Measurements from ENCODE around the gene ARSB.

The ARSB gene

DNA sequence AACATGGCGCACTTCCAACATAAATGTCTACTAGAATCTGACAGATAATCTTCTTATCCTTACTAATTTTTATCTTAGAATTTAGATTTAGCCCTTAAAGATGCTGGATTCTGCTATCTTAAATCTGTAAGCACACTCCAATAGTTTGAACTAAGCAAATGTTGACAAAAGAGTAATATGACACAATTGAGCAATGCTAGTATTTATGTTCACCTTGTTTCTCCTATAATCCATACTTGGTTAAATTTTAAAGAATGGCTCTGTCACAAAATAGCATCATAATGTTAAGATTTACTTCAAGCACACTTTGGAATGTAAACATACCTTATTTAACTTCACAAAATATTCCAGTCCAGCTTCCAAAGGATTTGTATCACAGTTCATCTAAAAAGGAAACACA, 38.8 kb upstream of the ARSB start:
- Histone ChIP-seq H4K20me1 (ENCODE audit: insufficient read depth, low read length, poor library complexity, severe bottlenecking) (no peaks in the 10 kb centered on the region), H3K4me2 (ENCODE audit: low read depth, low read length, poor library complexity, severe bottlenecking) (no peak overlapping the region), H3K9ac (ENCODE audit: low read depth, low read length, poor library complexity, severe bottlenecking) (no peak overlapping the region)

DNA sequence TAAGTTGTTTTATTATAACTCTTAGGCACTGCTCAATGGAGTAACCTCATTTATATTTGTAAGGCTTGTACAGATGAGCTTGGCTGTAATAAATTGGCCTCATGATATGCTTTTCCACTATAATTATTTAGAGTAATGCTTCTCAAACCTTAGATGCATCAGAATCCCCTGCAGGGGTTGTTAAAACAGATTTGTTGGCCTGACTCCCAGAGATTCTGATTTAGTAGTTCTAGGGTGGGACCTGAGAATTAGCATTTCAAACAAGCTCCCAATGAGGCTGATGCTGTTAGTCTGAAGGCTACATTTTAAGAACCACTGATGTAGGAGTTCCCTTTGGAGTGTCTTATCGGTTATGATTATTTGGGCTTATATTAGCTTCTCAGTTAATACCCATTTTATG, 38.2 kb upstream of the ARSB start:
- Histone ChIP-seq H3K4me2 (ENCODE audit: low read depth, low read length, poor library complexity, severe bottlenecking) (no peak overlapping the region), H3K9me2 (replicated peaks; ENCODE audit: low read depth, low read length) (no peaks in the 10 kb centered on the region), H2AFZ (ENCODE audit: low read length) (no peak overlapping the region), H3K79me2 (ENCODE audit: insufficient read depth, low read length) (no peaks in the 10 kb centered on the region), H3K27me3 (ENCODE audit: insufficient read depth, low read length, poor library complexity, severe bottlenecking) (no peaks in the 10 kb centered on the region), H3K36me3 (ENCODE audit: insufficient read depth, low read length) (no peaks in the 10 kb centered on the region), H3K9me3 (ENCODE audit: insufficient read depth, low read depth, low read length) (no peaks in the 10 kb centered on the region), H3K4me1 (ENCODE audit: insufficient read depth, low read length, poor library complexity, severe bottlenecking) (peaks cover 13% of the 10 kb centered on the region), H4K20me1 (ENCODE audit: insufficient read depth, low read length, poor library complexity, severe bottlenecking) (no peaks in the 10 kb centered on the region), H3K9ac (ENCODE audit: low read depth, low read length, poor library complexity, severe bottlenecking) (no peak overlapping the region), H3F3A (ENCODE audit: low read depth) (no peaks in the 10 kb centered on the region), H3K4me3 (ENCODE audit: low read length, poor library complexity, severe bottlenecking) (no peak overlapping the region)
- no peak for TF ChIP-seq EZH2phosphoT487 (IDR thresholded peaks at IDR 0.05; ENCODE audit: borderline replicate concordance)
- TF ChIP-seq, protein P1, sequence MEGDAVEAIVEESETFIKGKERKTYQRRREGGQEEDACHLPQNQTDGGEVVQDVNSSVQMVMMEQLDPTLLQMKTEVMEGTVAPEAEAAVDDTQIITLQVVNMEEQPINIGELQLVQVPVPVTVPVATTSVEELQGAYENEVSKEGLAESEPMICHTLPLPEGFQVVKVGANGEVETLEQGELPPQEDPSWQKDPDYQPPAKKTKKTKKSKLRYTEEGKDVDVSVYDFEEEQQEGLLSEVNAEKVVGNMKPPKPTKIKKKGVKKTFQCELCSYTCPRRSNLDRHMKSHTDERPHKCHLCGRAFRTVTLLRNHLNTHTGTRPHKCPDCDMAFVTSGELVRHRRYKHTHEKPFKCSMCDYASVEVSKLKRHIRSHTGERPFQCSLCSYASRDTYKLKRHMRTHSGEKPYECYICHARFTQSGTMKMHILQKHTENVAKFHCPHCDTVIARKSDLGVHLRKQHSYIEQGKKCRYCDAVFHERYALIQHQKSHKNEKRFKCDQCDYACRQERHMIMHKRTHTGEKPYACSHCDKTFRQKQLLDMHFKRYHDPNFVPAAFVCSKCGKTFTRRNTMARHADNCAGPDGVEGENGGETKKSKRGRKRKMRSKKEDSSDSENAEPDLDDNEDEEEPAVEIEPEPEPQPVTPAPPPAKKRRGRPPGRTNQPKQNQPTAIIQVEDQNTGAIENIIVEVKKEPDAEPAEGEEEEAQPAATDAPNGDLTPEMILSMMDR (conservative IDR thresholded peaks at IDR 0.05; ENCODE audit: low read length) = no peak

More for the DNA sequence above, 38.8 kb upstream of the ARSB start:
- no peaks in the 10 kb centered on the region for H3K79me2 ChIP-seq (ENCODE audit: insufficient read depth, low read length)
- H3K4me1 ChIP-seq (ENCODE audit: insufficient read depth, low read length, poor library complexity, severe bottlenecking) = peaks cover 13% of the 10 kb centered on the region
- H3K4me3 ChIP-seq (ENCODE audit: low read length, poor library complexity, severe bottlenecking) = no peak overlapping the region
- no peaks in the 10 kb centered on the region for H3K9me2 ChIP-seq (replicated peaks; ENCODE audit: low read depth, low read length)
- no peak overlapping the region for H2AFZ ChIP-seq (ENCODE audit: low read length)
- H3F3A ChIP-seq (ENCODE audit: low read depth) = no peaks in the 10 kb centered on the region
- H3K36me3 ChIP-seq (ENCODE audit: insufficient read depth, low read length) = no peaks in the 10 kb centered on the region
- no peaks in the 10 kb centered on the region for H3K27me3 ChIP-seq (ENCODE audit: insufficient read depth, low read length, poor library complexity, severe bottlenecking)
- no peaks in the 10 kb centered on the region for H3K9me3 ChIP-seq (ENCODE audit: insufficient read depth, low read depth, low read length)
- TF ChIP-seq, protein P1 (conservative IDR thresholded peaks at IDR 0.05; ENCODE audit: low read length) = no peak
- TF ChIP-seq EZH2phosphoT487 (IDR thresholded peaks at IDR 0.05; ENCODE audit: borderline replicate concordance) = no peak

DNA sequence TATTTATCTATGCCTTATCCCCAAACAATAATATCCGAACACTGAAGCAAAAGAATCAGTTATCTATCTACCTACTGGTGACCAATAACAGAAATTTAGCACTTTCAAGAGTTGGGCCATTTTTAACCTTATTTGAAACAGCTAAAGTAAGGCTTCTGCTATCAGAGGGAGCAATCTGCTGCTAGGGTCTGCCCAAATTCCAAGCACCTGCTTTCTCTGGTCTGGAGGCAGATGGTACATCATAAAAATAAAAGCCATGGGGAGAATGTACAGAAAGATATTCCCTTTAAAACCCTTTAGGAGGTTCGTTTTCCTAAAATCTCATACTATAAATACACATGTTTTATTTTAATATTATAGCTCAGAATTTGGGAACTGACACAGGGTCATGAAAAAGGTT, 37.7 kb upstream of the ARSB start:
- H3K36me3 ChIP-seq (ENCODE audit: insufficient read depth, low read length) = no peaks in the 10 kb centered on the region
- no peaks in the 10 kb centered on the region for H3K9me3 ChIP-seq (ENCODE audit: insufficient read depth, low read depth, low read length)
- no peaks in the 10 kb centered on the region for H3F3A ChIP-seq (ENCODE audit: low read depth)
- peaks cover 13% of the 10 kb centered on the region for H3K4me1 ChIP-seq (ENCODE audit: insufficient read depth, low read length, poor library complexity, severe bottlenecking)
- H3K4me3 ChIP-seq (ENCODE audit: low read length, poor library complexity, severe bottlenecking) = no peak overlapping the region
- H3K9me2 ChIP-seq (replicated peaks; ENCODE audit: low read depth, low read length) = no peaks in the 10 kb centered on the region
- TF ChIP-seq, protein P1 (conservative IDR thresholded peaks at IDR 0.05; ENCODE audit: low read length) = no peak
- TF ChIP-seq EZH2phosphoT487 (IDR thresholded peaks at IDR 0.05; ENCODE audit: borderline replicate concordance) = no peak
- no peaks in the 10 kb centered on the region for H4K20me1 ChIP-seq (ENCODE audit: insufficient read depth, low read length, poor library complexity, severe bottlenecking)
- H3K9ac ChIP-seq (ENCODE audit: low read depth, low read length, poor library complexity, severe bottlenecking) = no peak overlapping the region
- no peaks in the 10 kb centered on the region for H3K79me2 ChIP-seq (ENCODE audit: insufficient read depth, low read length)
- no peak overlapping the region for H2AFZ ChIP-seq (ENCODE audit: low read length)
- no peak overlapping the region for H3K4me2 ChIP-seq (ENCODE audit: low read depth, low read length, poor library complexity, severe bottlenecking)
- no peaks in the 10 kb centered on the region for H3K27me3 ChIP-seq (ENCODE audit: insufficient read depth, low read length, poor library complexity, severe bottlenecking)
